DMS153 (cell line): Measurements from ENCODE around the gene AFDN.

Source experiments
- DNase-seq: peaks from one replicate; lab custom pipeline; 2025; lab: John Stamatoyannopoulos, UW

The AFDN gene

DNA sequence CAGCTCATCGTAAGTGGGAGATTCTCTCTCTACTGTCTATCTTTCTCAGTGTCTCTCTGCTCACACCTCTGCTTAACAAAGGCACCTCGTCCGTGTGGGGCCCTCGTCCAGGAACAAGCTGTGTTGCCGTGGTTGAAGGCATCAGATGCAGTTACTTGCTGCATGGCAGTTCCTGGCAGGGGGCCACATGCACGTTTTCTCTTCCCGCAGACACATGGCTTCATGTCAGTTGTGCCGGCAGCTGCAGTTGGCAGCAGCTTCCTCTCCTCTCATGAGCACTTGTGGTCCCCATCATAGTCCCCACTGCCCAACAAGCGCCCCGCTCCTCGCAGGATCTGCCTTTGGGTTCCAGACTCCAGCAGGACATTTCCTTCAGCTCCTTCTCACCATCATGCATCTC is 7.1 kb upstream of the AFDN start:
- DNase-seq: peak; percentile 32

- DNase-seq: no peak
Observed at GRCh38 chr6:167820681-167821080, 6.0 kb upstream of the AFDN start.

GRCh38 chr6:167824591-167825331 is 1.9 kb upstream of the AFDN start:
- no peak for DNase-seq

DNA sequence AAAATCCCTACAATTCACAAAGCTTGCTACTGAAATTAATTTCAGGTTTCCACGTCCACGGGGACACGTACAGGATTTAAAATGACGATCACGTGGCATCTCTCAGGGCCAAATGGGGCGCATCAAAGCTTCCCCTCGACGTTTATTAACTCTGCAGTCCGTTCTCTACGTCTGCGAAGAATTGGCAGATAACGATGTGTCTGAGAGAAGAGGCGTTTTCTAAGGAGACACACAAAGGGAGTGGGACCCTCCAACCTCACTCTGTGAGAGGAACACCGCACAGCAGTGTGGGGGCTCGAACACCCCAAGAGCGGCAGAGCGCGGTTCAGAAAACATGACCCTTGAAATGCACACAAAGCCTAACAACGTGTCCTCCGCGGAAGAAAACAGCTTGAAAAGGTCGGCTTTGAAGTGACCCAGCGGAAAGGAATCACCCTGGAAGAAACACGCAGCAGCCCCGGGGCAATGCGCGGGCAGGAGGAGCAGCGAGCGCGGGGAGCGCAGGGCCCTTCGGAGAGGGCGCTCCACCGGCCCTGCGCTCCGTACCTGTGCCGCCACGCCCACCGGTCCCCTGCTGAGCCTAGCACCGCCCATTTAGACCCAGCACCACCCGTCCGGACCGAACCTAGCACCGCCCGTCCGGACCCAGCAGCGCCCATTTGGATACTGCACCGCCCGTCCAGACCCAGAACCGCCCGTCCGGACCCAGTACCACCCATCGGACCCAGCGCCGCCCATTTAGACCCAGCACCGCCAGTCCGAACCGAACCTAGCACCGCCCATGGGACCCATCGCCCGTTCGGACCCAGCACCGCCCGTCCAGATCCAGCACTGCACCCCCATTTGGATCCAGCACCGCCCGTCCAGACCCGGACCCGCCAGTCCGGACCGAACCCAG is 1.1 kb upstream of the AFDN start:
- peak; percentile 31 for DNase-seq

DNA sequence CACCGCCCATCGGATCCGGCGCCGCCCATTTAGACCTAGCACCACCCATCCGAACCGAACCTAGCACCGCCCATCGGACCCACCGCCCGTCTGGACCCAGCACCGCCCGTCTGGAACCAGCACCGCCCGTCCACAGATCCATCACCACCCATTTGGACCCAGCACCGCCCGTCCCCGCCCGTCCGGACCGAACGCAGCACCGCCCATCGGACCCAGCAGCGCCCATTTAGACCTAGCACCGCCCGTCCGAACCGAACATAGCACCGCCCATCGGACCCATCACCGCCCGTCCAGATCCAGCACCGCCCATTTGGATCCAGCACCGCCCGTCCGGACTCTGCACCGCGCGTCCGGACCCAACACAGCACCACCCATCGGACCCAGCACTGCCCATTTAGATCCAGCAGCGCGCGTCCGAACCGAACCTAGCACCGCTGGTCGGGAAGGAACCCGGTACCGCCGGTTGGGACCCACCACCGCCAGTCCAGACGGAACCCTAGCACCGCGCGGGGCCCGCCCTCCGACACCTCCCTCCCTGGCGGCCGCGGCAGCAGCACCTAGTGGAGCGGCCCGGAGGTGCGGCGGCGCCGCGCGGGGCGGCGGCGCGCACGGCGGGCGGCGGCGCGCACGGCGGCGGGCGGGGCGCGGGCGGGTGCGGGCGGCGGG is 348 bp upstream of the AFDN start:
- DNase-seq: no peak

DNA sequence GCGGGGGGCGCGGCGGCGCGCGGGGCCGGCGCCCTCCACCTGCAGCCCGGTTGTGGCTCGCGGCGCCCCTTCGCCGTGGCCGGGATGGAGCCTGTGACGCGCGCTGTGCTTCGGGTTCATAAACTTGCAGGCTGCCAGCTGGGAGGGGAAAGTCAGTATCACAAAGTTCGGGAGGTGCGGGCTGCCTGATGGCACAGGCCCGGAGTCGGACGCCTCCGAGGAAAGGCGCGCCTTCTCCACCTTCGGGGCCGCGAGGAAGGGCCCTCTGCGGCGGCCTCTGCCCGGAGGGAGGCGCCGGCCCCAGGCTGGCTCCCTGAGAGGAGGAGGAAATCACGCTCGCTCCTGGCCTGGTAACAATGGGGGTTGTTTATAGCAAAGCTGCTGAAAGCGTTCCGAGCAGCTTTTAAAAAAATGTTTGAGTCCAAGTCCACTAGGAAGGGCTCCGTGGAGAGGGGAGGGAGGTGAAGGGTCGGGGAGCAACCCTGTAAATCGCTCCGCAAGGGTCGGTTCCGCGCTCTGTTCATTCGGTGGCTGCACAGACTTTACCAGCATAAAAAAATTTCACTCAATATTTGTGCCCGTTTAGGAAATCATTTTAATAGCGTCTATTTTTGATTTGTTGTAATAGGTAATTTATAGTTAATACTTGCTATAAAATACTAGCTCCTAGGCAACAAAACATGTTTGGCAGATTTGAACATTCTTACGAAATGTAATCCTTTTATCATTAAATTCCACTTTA is 1.0 kb downstream of the AFDN start:
- no peak for DNase-seq

DNA sequence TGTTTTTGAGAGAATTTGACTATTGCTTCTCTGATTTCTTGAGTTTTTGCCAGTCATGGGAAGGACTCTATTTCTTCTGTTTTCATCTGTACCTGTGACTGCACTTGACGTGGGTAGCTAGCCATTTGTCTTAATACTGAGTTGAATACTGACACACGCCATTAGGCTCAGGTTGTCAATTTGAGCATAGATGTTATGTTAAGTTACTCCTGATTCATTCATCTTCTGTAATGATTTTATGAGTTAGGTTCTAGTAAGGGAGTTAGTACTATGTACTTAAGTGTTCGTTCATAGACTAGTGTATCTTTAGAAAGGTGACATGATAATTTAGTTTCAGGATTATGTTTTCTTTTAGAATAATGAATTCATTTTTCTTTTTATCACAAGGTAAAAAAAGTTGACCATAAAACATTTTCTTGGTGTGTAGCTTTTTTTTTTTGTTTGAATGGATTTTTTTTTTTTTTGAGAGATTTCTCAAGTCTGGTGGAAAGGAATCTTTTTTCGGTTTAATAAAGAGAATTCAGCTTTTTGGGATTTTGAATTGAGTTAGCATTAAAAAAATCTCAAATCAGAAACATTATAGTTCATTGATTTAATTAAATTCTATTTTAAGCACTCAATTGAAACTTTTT is 1.7 kb downstream of the AFDN start:
- no peak for DNase-seq

DNA sequence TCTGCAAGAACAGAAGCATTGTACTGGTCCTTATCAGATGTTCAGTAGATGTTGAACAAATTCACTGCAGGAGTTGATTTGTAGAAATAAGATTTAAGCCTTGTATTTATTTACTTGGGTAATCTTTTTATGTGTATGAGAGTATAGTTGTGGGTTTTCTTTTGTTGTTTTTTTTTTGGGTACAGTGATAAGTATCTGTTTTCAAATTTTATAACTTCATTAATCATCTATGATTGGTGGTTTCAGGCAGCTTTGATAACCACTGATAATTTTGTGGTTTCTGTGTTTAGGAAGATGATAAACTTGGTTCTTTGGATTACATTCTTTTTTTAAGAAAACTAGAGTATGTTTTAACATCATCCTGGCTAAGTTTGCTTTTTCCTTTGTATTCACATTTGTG is 2.8 kb downstream of the AFDN start:
- no peak for DNase-seq

- no peak for DNase-seq
Observed at GRCh38 chr6:167831281-167831828, 4.6 kb downstream of the AFDN start.

GRCh38 chr6:167832497-167833395 is 6.0 kb downstream of the AFDN start:
- no peak for DNase-seq

DNA sequence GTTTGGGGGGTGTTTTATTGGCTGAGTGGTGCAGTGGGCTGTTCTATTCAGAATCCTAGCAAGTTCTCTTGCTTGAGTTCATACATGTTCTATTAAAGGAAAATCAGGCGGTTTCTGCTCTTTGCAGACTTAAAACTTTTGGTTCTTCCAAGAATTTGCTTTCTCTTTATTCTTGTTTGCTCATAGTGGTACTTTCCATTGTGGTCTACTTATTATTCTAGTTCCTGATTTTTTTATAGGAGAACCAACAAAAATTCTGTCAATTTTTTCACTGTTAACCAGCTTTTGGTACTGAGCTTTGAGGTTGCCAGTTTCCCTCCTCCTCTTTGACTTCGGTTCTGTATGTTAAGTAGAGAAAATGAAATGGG is 6.7 kb downstream of the AFDN start:
- no peak for DNase-seq

DNA sequence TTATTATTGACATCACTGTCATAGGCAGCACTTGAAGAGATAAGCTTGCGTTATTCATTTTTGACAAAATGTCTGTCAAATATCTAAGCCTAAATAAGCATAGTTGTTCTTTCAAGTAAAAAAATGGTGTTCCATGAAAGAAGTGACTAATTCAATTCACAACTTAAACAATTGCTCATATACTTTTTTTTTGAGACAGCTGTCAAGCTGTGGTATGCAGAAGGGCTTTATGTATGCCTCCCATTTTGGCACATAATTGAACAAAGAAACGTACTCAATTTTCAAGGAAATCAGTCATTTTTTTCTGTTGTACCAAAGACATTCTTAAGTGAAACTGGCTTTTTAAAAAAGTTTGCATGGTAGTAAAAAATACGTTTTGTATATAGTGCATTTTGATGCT is 8.5 kb downstream of the AFDN start:
- DNase-seq: no peak

- DNase-seq: no peak
Observed at GRCh38 chr6:167836721-167837120, 10.0 kb downstream of the AFDN start.

DNA sequence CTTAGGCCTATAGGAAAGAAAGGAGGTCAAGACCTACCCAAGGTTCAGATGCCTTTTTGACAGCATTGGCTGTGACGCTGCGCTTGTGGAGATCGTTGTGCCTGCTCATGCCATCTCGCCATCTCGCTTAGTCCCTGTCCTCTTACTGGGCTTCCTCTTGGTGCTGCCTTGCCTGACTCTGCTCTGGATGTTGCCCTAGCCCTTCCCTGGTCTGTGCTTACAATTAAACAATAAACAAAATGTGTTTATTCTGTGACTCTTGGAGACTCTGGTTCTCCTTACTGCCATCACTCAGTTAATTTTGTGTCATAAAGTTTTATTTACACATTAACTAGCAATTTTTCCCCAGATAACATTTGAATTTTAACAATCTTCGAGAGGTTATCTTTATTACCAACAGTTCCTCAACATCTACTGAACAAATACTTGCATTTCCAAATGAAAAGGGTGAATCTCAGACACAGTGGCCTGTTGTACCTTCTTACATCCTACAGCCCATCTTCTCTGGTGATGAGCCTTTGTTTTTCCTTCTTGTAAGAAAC is 11.6 kb downstream of the AFDN start:
- no peak for DNase-seq

GRCh38 chr6:167839343-167839742 is 12.6 kb downstream of the AFDN start:
- no peak for DNase-seq

- no peak for DNase-seq
Observed at GRCh38 chr6:167839755-167840154, 13.0 kb downstream of the AFDN start.

- DNase-seq: no peak
Observed at GRCh38 chr6:167840160-167840525, 13.4 kb downstream of the AFDN start.

GRCh38 chr6:167840526-167841179 is 13.9 kb downstream of the AFDN start:
- no peak for DNase-seq

DNA sequence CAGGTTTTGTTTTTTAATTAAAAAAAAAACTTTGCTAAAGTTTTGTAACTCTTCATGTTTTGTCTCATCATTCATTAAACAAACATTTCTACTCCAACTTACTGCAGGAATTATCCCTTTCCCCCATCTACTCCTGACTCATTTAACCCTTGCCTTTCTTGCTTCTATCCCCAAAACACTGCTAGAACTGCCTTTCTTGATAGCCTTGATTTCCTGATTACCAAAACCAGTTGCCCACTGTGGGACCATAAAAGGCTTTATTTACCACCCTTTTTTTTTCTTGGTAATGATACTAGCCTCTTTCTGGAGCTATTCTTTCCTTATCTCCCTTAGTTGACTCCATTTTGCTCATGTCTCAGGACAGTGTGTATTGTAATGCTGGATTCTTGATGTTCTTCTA is 15.3 kb downstream of the AFDN start:
- no peak for DNase-seq

GRCh38 chr6:167842457-167842856 is 15.7 kb downstream of the AFDN start:
- DNase-seq: no peak
